SK-N-SH (cell line): ENCODE data around the gene SCAND1. TPM values are rescaled to one million over a fixed set of nuclear protein-coding genes. Genes with fewer than 3 reads are reported as not detected.
"Not testable (repeated sequence)": the region's sequence is repeated elsewhere in the genome, so short reads cannot be mapped to it uniquely, and the experiment has no call there.

Source experiments
- CTCF ChIA-PET: fragments of 300-600, 350-600 bp; formaldehyde crosslinking; extraction: SDS; loops from one replicate; lab custom pipeline; 2021; lab: Yijun Ruan, JAX
- POLR2A ChIA-PET: fragments of 350-600 bp; sonication (Branson Sonifier 250); formaldehyde crosslinking; extraction: SDS; loops from one replicate; lab custom pipeline; 2020; ENCODE audit warnings: antibody characterized with exemption, inconsistent platforms; lab: Yijun Ruan, JAX
- DNase-seq: peaks from one replicate; pipeline ENCODE4 v3.0.0; 2012
- H2AFZ ChIP-seq: fragments of 200-600 bp; sonication (generic); 2 replicates; pipeline ENCODE4 v1.8.1; 2016; ENCODE audit warnings: antibody characterized with exemption, mild to moderate bottlenecking, low read depth
- H3F3A ChIP-seq: fragments of 200-600 bp; sonication (generic); replicated peaks from 2 replicates; pipeline ENCODE3; 2016; ENCODE audit warnings: antibody characterized with exemption, mild to moderate bottlenecking; ENCODE audit not compliant: insufficient read depth
- H3K27ac ChIP-seq, 2 experiments: fragments of 200-500 bp in 1 of 2; fragments of 200-600 bp in 1 of 2; sonication (Bioruptor generic) in 1 of 2; sonication (generic), shearing (Covaris generic) in 1 of 2; 2 replicates each; pipeline versions ENCODE4 v1.5.1 to v1.6.1; 2014 to 2016; ENCODE audit warnings: low read depth in 2 of 2, inconsistent platforms in 1 of 2, low read length in 1 of 2, mild to moderate bottlenecking in 1 of 2, mixed read lengths in 1 of 2
- H3K27me3 ChIP-seq: fragments of 200-600 bp; sonication (generic), shearing (Covaris generic); 2 replicates; pipeline ENCODE4 v1.6.1; 2016; ENCODE audit warnings: mixed run types; ENCODE audit not compliant: insufficient read depth
- H3K36me3 ChIP-seq, 2 experiments: fragments of 200-500 bp in 1 of 2; fragments of 200-600 bp in 1 of 2; sonication (Bioruptor generic) in 1 of 2; sonication (generic) in 1 of 2; replicated peaks in 1 of 2; 2 replicates each; pipeline versions ENCODE3 to v1.5.1; 2014 to 2016; ENCODE audit warnings: low read length in 1 of 2, mild to moderate bottlenecking in 1 of 2; ENCODE audit not compliant: insufficient read depth in 2 of 2, control insufficient read depth in 1 of 2
- H3K4me1 ChIP-seq, 2 experiments: fragments of 200-500 bp in 1 of 2; fragments of 200-600 bp in 1 of 2; sonication (Bioruptor generic) in 1 of 2; sonication (generic), shearing (Covaris generic) in 1 of 2; 2 replicates each; pipeline versions ENCODE4 v1.5.1 to v1.6.1; 2014 to 2016; ENCODE audit warnings: low read depth in 1 of 2, low read length in 1 of 2, mixed run types in 1 of 2; ENCODE audit not compliant: insufficient read depth in 2 of 2, control insufficient read depth in 1 of 2
- H3K4me2 ChIP-seq: fragments of 200-600 bp; sonication (generic), shearing (Covaris generic); 2 replicates; pipeline ENCODE4 v1.6.1; 2017; ENCODE audit warnings: mixed run types
- H3K4me3 ChIP-seq, 2 experiments: fragments of 200-500 bp in 1 of 2; fragments of 200-600 bp in 1 of 2; sonication (Bioruptor generic) in 1 of 2; sonication (generic), shearing (Covaris generic) in 1 of 2; 2 replicates each; pipeline versions ENCODE4 v1.5.1 to v1.8.1; 2014 to 2016; ENCODE audit warnings: low read depth in 2 of 2, inconsistent platforms in 1 of 2, low read length in 1 of 2, mild to moderate bottlenecking in 1 of 2, mixed read lengths in 1 of 2, moderate library complexity in 1 of 2
- H3K79me2 ChIP-seq: fragments of 200-600 bp; sonication (generic); 2 replicates; pipeline ENCODE4 v1.8.1; 2017; ENCODE audit warnings: mild to moderate bottlenecking; ENCODE audit not compliant: insufficient read depth
- H3K9ac ChIP-seq: fragments of 200-600 bp; sonication (generic); 2 replicates; pipeline ENCODE4 v1.6.1; 2017; ENCODE audit warnings: mixed run types
- H3K9me2 ChIP-seq: fragments of 200-600 bp; sonication (generic); 2 replicates; pipeline ENCODE4 v1.6.1; 2017; ENCODE audit warnings: mixed run types
- H3K9me3 ChIP-seq: fragments of 200-600 bp; sonication (generic); 2 replicates; pipeline ENCODE4 v1.6.1; 2017; ENCODE audit warnings: mixed run types, mild to moderate bottlenecking, moderate library complexity
- H4K20me1 ChIP-seq: fragments of 200-600 bp; sonication (generic); 2 replicates; pipeline ENCODE4 v1.6.1; 2017; ENCODE audit warnings: mild to moderate bottlenecking, mixed run types; ENCODE audit not compliant: insufficient read depth
- ELF1 ChIP-seq: IDR thresholded peaks from 2 replicates; pipeline ENCODE4 v1.4.0; 2012
- EZH2phosphoT487 ChIP-seq: fragments of 200-600 bp; sonication (generic); IDR thresholded peaks from 2 replicates; pipeline ENCODE4 v1.6.1; 2017; ENCODE audit warnings: low read depth, mixed run types, mild to moderate bottlenecking, antibody characterized with exemption, moderate library complexity, borderline replicate concordance
- FOSL2 ChIP-seq: IDR thresholded peaks from 2 replicates; pipeline ENCODE4 v1.4.0; 2012; ENCODE audit warnings: low read depth, mild to moderate bottlenecking, moderate library complexity, borderline replicate concordance
- JUND ChIP-seq: IDR thresholded peaks from 2 replicates; pipeline ENCODE4 v1.4.0; 2012
- MEF2A ChIP-seq: IDR thresholded peaks from 2 replicates; pipeline ENCODE4 v1.4.0; 2012; ENCODE audit warnings: low read depth, borderline replicate concordance
- MXI1 ChIP-seq: IDR thresholded peaks from 2 replicates; pipeline ENCODE4 v1.6.1; 2012; ENCODE audit warnings: mild to moderate bottlenecking, low read depth, low read length, improper control_type of control experiment
- NFIC ChIP-seq: IDR thresholded peaks from 2 replicates; pipeline ENCODE4 v1.4.0; 2012; ENCODE audit warnings: borderline replicate concordance
- PBX3 ChIP-seq: IDR thresholded peaks from 2 replicates; pipeline ENCODE4; 2012
- POLR2AphosphoS5 ChIP-seq: IDR thresholded peaks from 2 replicates; pipeline ENCODE4 v1.6.1; 2012; ENCODE audit warnings: low read depth, low read length
- SIN3A ChIP-seq: IDR thresholded peaks from 2 replicates; pipeline ENCODE4 v1.6.1; 2012; ENCODE audit warnings: low read depth, mild to moderate bottlenecking, low read length, moderate library complexity, borderline replicate concordance
- SMC3 ChIP-seq: IDR thresholded peaks from 2 replicates; pipeline ENCODE4 v1.6.1; 2012; ENCODE audit warnings: low read depth, low read length, improper control_type of control experiment
- TAF1 ChIP-seq: IDR thresholded peaks from 2 replicates; pipeline ENCODE4 v1.6.1; 2012; ENCODE audit warnings: low read depth, mild to moderate bottlenecking, low read length, moderate library complexity, borderline replicate concordance
- TCF12 ChIP-seq: IDR thresholded peaks from 2 replicates; pipeline ENCODE4 v1.4.0; 2012
- TEAD4 ChIP-seq: IDR thresholded peaks from 2 replicates; pipeline ENCODE4 v1.4.0; 2012; ENCODE audit warnings: mild to moderate bottlenecking, borderline replicate concordance; ENCODE audit not compliant: insufficient read depth
- YY1 ChIP-seq: IDR thresholded peaks from 2 replicates; pipeline ENCODE4 v1.4.0; 2012; ENCODE audit warnings: low read depth, mild to moderate bottlenecking
- ZBTB33 ChIP-seq: IDR thresholded peaks from 2 replicates; pipeline ENCODE4 v1.4.0; 2012; ENCODE audit warnings: low read depth, borderline replicate concordance
- WGBS: methylation state at CpG from one replicate; pipeline ENCODE4 v1.1.6; 2017; ENCODE audit warnings: low lambda C conversion rate; 5-methylcytosine and 5-hydroxymethylcytosine counted together
- polyA plus RNA-seq, 3 experiments: library from polyadenylated mRNA; depleted of rRNA; stranded (reverse); fragments of >200 nt; gene quantifications; 2 replicates each; pipeline ENCODE4 v1.2.3, GENCODE V29; 2012
- TF ChIP-seq, protein P1 (sequence below): fragments of 150-350 bp; IDR thresholded peaks from 2 replicates; pipeline ENCODE4 v1.6.1; 2016; ENCODE audit warnings: mild to moderate bottlenecking, low read depth, low read length
- TF ChIP-seq, protein P2 (sequence below): IDR thresholded peaks from 2 replicates; pipeline ENCODE4 v1.4.0; 2012; ENCODE audit warnings: low read depth

SCAND1 gene
- polyA plus RNA-seq, 1 of the 3 experiments (the other 2 are of a cell fraction) = 44.1 TPM

GRCh38 chr20:35963878-35964277 is 9.6 kb upstream of the SCAND1 start:
- DNase-seq = no peak
- H4K20me1 ChIP-seq = no peaks in the 10 kb centered on the region
- H3K79me2 ChIP-seq = no peaks in the 10 kb centered on the region
- no peaks in the 10 kb centered on the region; the same call in 1 of the 2 replicates for H3K27me3 ChIP-seq
- H3K4me3 ChIP-seq = no peak overlapping the region
- H2AFZ ChIP-seq = no peak overlapping the region
- no peaks in the 10 kb centered on the region for H3F3A ChIP-seq
- POLR2A ChIA-PET = interaction anchor here (0.7 kb wide), 1 partner anchor 9 kb away, joined by 3 read pairs; the partner anchor contains the start of gene SCAND1
- H3K4me1 ChIP-seq = no peaks in the 10 kb centered on the region
- no peak overlapping the region for H3K27ac ChIP-seq
- H3K9me2 ChIP-seq = no peaks in the 10 kb centered on the region
- H3K36me3 ChIP-seq = no peaks in the 10 kb centered on the region
- whole genome bisulfite sequencing = 86% methylated on average over 4 of the region's 4 CpGs
- CTCF ChIA-PET = interaction anchor here (0.8 to 3.6 kb wide), 3 partner anchors 9 to 234 kb away, joined by 3 to 24 read pairs (median 19); partner anchors contain the start of gene SCAND1
- no peak overlapping the region for H3K9ac ChIP-seq
- no peaks in the 10 kb centered on the region for H3K9me3 ChIP-seq
- no peak for TF ChIP-seq JUND
- TF ChIP-seq MXI1 = no peak
- TF ChIP-seq SMC3 = no peak
- no peak for TF ChIP-seq PBX3
- no peak for TF ChIP-seq YY1
- TF ChIP-seq, protein P1, sequence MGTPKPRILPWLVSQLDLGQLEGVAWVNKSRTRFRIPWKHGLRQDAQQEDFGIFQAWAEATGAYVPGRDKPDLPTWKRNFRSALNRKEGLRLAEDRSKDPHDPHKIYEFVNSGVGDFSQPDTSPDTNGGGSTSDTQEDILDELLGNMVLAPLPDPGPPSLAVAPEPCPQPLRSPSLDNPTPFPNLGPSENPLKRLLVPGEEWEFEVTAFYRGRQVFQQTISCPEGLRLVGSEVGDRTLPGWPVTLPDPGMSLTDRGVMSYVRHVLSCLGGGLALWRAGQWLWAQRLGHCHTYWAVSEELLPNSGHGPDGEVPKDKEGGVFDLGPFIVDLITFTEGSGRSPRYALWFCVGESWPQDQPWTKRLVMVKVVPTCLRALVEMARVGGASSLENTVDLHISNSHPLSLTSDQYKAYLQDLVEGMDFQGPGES = no peak
- TF ChIP-seq ELF1 = no peak
- TF ChIP-seq, protein P2, sequence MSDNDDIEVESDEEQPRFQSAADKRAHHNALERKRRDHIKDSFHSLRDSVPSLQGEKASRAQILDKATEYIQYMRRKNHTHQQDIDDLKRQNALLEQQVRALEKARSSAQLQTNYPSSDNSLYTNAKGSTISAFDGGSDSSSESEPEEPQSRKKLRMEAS = no peak
- TF ChIP-seq NFIC = no peak
- no peak for TF ChIP-seq EZH2phosphoT487
- TF ChIP-seq ZBTB33 = no peak
- TF ChIP-seq TEAD4 = no peak
- no peak for TF ChIP-seq TAF1
- no peak for TF ChIP-seq POLR2AphosphoS5
- no peak for TF ChIP-seq SIN3A
- no peak for TF ChIP-seq TCF12
- TF ChIP-seq MEF2A = no peak
- no peak for TF ChIP-seq FOSL2
- no peak overlapping the region for H3K4me2 ChIP-seq

DNA sequence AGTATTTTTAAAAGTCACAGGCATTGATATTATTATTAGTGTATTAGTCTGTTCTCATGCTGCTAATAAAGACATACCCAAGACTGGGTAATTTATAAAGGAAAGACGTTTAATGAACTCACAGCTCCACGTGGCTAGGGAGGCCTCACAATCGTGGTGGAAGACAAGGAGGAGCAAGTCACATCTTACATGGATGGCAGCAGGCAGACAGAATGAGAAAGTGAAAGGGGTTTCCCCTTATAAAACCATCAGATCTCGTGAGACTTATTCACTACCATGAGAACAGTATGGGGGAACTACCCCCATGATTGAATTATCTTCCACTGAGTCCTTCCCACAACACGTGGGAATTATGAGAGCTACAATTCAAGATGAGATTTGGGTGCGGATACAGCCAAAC is 5.0 kb upstream of the SCAND1 start:
- H3K9me2 ChIP-seq, H3F3A ChIP-seq, H3K9ac ChIP-seq, H3K79me2 ChIP-seq, H3K4me1 ChIP-seq, H3K27me3 ChIP-seq, H2AFZ ChIP-seq, H3K9me3 ChIP-seq, DNase-seq, H4K20me1 ChIP-seq, H3K27ac ChIP-seq, H3K36me3 ChIP-seq, H3K4me3 ChIP-seq, H3K4me2 ChIP-seq, POLR2A ChIA-PET: not testable (repeated sequence)
- 55% methylated on average over 6 of the region's 6 CpGs for WGBS
- CTCF ChIA-PET = interaction anchor here (0.8 to 2.0 kb wide), 5 partner anchors 11 to 179 kb away, joined by 3 to 5 read pairs (median 3); no protein-coding TSS in a partner anchor
